NCI-H774 (cell line): Measurements from ENCODE around the gene TLR3.

ENCODE experiments used
- DNase-seq: peaks from one replicate; lab custom pipeline; 2025; lab: John Stamatoyannopoulos, UW

TLR3 gene

GRCh38 chr4:186104890-186105646 is 36.1 kb downstream of the TLR3 start:
- DNase-seq: no peak

- DNase-seq: peak; percentile 16
Measured at GRCh38 chr4:186105647-186106321, 36.8 kb downstream of the TLR3 start.

DNA sequence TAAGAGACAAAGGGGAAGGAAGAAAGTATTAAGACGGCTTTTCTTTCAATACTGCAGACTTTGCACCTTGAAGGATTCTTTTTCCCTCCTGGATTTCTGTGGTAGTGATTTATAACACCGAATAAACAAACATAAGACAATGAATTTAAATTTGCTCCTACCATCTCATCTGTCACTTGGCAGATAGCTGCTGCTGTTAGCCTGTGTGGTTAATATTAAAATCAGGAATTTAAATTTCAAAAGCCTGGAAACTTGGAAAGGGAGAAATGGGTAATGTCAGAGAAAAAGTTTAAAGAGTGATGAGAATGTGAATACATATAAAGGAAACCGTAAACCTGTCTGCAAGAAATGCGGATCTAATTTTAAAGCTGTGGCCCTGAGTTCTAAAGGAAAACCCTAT is 39.0 kb downstream of the TLR3 start:
- DNase-seq: no peak

- no peak for DNase-seq
Measured at GRCh38 chr4:186108391-186108790, 39.4 kb downstream of the TLR3 start.

GRCh38 chr4:186109245-186109644 is 40.3 kb downstream of the TLR3 start:
- no peak for DNase-seq

- DNase-seq: no peak
Measured at GRCh38 chr4:186116697-186117096, 47.7 kb downstream of the TLR3 start.

DNA sequence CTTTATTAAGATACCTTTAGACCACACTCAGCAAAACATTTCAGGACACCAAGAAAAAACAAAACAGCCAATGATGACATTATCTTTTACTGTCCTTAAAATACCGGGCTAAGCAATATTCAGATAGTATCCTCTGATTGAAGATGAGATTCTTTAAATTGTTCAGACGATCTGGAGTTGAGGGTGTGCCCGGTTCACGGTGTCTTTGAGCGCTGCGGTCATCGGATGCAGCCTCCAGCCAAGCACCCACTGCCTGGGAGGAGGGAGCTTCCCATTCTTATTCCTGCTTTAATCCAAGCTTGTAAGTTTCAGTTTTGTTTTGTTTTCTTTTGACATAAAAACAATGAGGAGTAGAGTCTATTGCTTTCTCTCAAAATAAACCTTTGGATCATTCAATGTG is 49.6 kb downstream of the TLR3 start:
- no peak for DNase-seq

DNA sequence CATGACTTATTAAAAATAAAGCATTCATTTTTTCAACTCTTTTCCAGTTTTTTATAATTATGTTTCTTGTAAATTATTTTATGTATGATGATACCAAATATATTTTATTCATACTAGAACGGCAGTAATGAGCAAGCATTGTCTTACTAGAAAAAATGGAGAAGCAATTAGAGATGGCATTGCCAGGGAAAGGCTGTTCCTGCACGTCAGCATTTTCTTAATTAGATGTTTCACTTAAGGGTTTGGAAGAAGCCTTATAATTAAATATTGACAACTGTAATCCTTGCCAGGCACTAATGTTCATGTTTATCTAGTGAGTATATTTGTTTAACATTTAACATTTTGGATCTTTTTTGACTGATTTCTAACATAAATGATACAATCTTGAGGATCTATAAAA is 52.1 kb downstream of the TLR3 start:
- DNase-seq: no peak

DNA sequence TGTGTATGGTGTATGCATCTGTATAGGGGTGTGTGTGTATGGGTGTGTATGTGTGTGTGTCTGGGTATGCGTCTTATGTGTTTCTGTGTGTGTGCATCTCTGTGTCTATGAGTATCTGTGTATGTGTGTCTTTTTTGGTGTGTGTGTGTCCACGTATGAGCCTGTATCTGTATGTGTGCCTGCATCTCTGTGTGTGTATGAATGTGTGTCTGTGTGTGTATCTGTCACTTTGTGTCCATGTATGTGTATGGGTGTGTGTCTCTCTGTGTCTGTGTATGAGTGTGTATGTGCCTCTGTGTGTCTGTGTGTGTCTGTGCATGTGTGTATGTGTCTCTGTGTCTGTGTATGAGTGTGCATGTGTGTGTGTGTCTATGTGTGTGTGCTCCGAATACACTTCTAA is 59.9 kb downstream of the TLR3 start:
- DNase-seq: no peak

DNA sequence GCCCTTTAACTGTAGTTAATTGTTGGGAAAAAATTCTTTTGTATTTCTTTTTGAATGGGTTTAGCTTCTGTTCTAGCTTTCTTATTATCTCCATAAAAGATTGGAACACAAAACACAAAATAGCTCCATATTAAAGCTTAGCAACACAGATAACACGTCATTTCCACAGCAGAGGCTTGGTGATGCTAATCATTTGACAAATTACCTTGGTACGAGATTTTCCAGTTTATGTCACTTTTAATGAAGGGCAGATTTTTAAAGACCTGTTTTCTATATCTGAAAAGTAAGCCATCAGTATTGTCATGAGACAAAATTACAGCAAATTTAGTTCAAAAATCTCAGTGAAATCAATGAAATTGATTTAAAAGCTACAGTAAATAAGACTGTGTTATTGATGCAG is 63.0 kb downstream of the TLR3 start:
- no peak for DNase-seq

DNA sequence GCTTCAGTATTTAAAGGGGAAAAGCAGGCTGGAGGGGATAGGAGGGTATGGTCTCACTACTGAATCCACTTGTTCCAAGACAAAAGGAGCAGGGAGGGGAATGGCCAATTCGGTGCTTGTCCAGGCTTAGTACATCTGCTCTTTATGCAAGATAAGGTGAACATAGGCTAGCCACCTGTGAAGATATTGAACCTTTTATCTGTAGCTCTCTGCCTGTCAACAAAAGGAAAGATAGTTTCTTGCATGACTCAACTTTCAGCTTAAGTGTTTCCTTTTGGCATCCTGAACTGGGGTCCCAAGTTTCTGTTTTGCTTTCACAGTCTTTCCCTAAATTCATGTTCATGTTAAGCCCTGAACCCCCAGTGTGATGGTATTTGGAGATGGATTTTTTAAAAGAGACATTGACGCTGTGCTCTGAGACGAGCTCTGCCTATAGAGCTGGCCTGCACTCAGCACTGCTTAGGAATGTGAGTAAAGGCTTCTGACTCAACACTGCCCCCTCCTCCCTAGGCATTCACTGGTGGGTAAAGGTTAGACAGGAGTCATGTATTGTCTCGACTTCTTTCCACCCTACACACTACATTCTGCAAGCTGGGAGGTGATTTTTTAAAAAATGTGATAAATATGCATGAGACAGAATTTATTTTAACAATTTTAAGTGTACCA is 63.8 kb downstream of the TLR3 start:
- no peak for DNase-seq

DNA sequence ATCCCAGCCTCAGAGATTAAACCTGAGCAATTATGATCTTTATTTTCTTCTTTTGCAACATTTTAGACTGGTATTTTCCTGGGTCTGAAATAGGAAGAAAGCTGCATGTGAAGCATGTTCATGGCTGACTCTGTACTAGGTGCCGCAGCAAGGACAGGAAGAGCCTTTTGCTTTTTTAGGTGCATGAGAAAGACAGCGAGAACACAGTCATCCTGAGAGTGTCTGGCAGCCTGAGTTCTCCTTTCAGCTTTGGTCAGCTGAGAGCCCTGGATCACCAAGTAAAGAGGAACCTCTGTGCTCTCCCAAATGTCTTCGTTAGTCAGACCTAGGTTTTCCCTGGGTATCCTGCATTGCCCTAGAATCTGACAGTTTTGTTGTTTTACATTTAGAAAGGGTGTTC is 65.3 kb downstream of the TLR3 start:
- DNase-seq: no peak

DNA sequence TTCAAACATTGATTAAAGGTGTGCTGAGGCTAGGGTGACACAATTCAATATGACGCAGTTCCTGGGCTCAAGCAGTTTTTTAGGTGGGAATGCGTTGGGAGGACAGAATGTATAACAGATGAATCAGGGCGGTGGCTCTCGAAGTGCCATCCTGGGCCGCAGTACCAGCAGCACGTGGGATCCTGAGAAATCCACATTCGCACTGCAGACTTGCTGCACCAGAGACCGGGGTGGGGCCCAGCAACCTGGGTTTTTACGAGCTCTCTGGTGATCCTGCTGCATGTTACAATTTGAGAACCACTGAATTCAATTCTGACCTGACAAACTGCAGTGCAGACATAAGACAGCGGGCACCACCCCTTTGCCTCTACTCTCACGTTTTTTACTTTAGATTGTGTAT is 65.9 kb downstream of the TLR3 start:
- DNase-seq: no peak

GRCh38 chr4:186137196-186137794 is 68.3 kb downstream of the TLR3 start:
- DNase-seq: peak; percentile 8
